GM23248 (cell line): ENCODE measurements around the gene OR6K2.

ENCODE experiments used
- EZH2 ChIP-seq: fragments of 200-600 bp; sonication (generic); IDR thresholded peaks from 2 replicates; pipeline ENCODE4 v1.6.1; 2018; ENCODE audit warnings: antibody characterized with exemption, mild to moderate bottlenecking; ENCODE audit not compliant: insufficient read depth, poor library complexity, severe bottlenecking
- EZH2phosphoT487 ChIP-seq: fragments of 200-600 bp; sonication (generic); IDR thresholded peaks from 2 replicates; pipeline ENCODE4 v1.6.1; 2018; ENCODE audit warnings: antibody characterized with exemption, moderate library complexity, mild to moderate bottlenecking, low read depth; ENCODE audit not compliant: insufficient read depth

DNA sequence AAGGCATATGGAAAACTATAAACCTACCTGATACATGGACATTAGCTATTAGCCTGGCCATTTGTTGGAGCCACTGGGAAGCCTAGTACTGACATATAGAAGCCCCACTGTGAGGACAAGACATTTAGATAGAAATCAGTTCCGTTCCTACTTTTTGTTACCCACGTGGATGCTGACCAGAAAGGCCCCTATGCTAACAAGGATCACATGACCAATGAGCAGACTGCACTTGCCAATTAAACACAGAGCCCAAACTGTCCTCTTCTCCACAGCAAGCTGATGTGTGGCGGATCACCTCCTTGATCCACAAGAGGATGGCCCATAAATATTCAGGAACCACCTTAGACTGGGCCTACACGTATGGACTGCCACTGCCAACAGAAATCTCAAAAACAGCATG is 31.3 kb upstream of the OR6K2 start:
- TF ChIP-seq EZH2 = no peak
- no peak for TF ChIP-seq EZH2phosphoT487
